GM12891 (cell line): Measurements from ENCODE around the gene TRIO.
"Not testable (repeated sequence)": the region's sequence is repeated elsewhere in the genome, so short reads cannot be mapped to it uniquely, and the experiment has no call there.

Experiments used
- DNase-seq: peaks from one replicate; pipeline ENCODE4 v3.0.0; 2011; ENCODE audit warnings: low spot score; ENCODE audit not compliant: insufficient read length
- FAIRE-seq: peaks from 2 replicates; lab custom pipeline; 2011; peaks lifted over from hg19 to GRCh38; lab: Jason Lieb, UNC
- PAX5 ChIP-seq: IDR thresholded peaks from 2 replicates; pipeline ENCODE4 v1.6.1; 2011; ENCODE audit warnings: low read length, moderate library complexity, mild to moderate bottlenecking; ENCODE audit not compliant: insufficient read depth, severe bottlenecking
- POLR2A ChIP-seq: IDR thresholded peaks from 2 replicates; pipeline ENCODE4 v1.6.1; 2011; ENCODE audit warnings: low read depth, low read length, control low read depth
- POLR2AphosphoS5 ChIP-seq: IDR thresholded peaks from 2 replicates; pipeline ENCODE4 v1.6.1; 2011; ENCODE audit warnings: low read depth, low read length, control low read depth
- POU2F2 ChIP-seq: IDR thresholded peaks from 2 replicates; pipeline ENCODE4 v1.6.1; 2011; ENCODE audit warnings: low read depth, mild to moderate bottlenecking, control low read depth, low read length, moderate library complexity
- SPI1 ChIP-seq: IDR thresholded peaks from 2 replicates; pipeline ENCODE4 v1.6.1; 2011; ENCODE audit warnings: low read depth, low read length, control low read depth
- TAF1 ChIP-seq: IDR thresholded peaks from 2 replicates; pipeline ENCODE4 v1.6.1; 2011; ENCODE audit warnings: low read depth, low read length, control low read depth

TRIO gene

GRCh38 chr5:14201325-14202045, 58.3 kb downstream of the TRIO start:
- DNase-seq (no peak), FAIRE-seq (no peak)
- TF ChIP-seq POLR2A, result no peak
- no peak for TF ChIP-seq SPI1
- no peak for TF ChIP-seq PAX5
- TF ChIP-seq TAF1, result no peak
- no peak for TF ChIP-seq POLR2AphosphoS5
- no peak for TF ChIP-seq POU2F2

GRCh38 chr5:14202462-14202861, 59.3 kb downstream of the TRIO start:
- TF ChIP-seq POU2F2 (no peak), PAX5 (no peak), POLR2A (no peak), POLR2AphosphoS5 (no peak), TAF1 (no peak), SPI1 (no peak)
- FAIRE-seq (no peak), DNase-seq (no peak)

GRCh38 chr5:14204011-14204670, 61.0 kb downstream of the TRIO start:
- TF ChIP-seq SPI1 (no peak), TAF1 (no peak), POU2F2 (no peak), PAX5 (no peak), POLR2A (no peak), POLR2AphosphoS5 (no peak)
- no peak for FAIRE-seq
- DNase-seq, result no peak

- TF ChIP-seq PAX5, result no peak
- 0 out of 2 replicates have a peak, but pooled peaks have one; percentile 15 for TF ChIP-seq SPI1
- FAIRE-seq, result no peak
- no peak for DNase-seq
Observed at GRCh38 chr5:14204785-14205321, 61.7 kb downstream of the TRIO start.

GRCh38 chr5:14206028-14206725, 63.0 kb downstream of the TRIO start:
- FAIRE-seq (peak; percentile 16), DNase-seq (no peak)
- TF ChIP-seq POU2F2 (no peak), PAX5 (no peak), POLR2A (no peak), TAF1 (no peak), POLR2AphosphoS5 (no peak), SPI1 (no peak)

GRCh38 chr5:14207428-14207827, 64.3 kb downstream of the TRIO start:
- FAIRE-seq, result peak; percentile 35
- not testable (repeated sequence) for DNase-seq

GRCh38 chr5:14208071-14209021, 65.2 kb downstream of the TRIO start:
- DNase-seq (no peak), FAIRE-seq (peak; percentile 26)
- TF ChIP-seq PAX5 (no peak), POLR2A (peak; percentile 56; the same call in 1 of the 2 replicates)

GRCh38 chr5:14209222-14209822, 66.2 kb downstream of the TRIO start:
- FAIRE-seq (no peak), DNase-seq (no peak)
- no peak for TF ChIP-seq POLR2A
- no peak for TF ChIP-seq TAF1
- TF ChIP-seq POU2F2, result no peak
- TF ChIP-seq PAX5, result no peak
- no peak for TF ChIP-seq POLR2AphosphoS5
- TF ChIP-seq SPI1, result no peak
